Chondrocyte (in vitro differentiated cells): ENCODE results near the gene GDF15. TPM values are rescaled to one million over a fixed set of nuclear protein-coding genes. Genes with fewer than 3 reads are reported as not detected.
"Not testable (repeated sequence)": the region's sequence is repeated elsewhere in the genome, so short reads cannot be mapped to it uniquely, and the experiment has no call there.

Source experiments
- DNase-seq: peaks from one replicate; pipeline ENCODE4 v3.0.0; 2021; ENCODE audit warnings: mixed read lengths, low spot score
- H3K27ac Mint-ChIP-seq: one replicate; pipeline ENCODE4 v1.8.0; 2021; ENCODE audit warnings: mild to moderate bottlenecking, moderate library complexity, mixed read lengths; ENCODE audit not compliant: unreplicated experiment
- H3K27me3 Mint-ChIP-seq: 2 replicates; pipeline ENCODE4 v1.8.0; 2021; ENCODE audit warnings: low read depth, mixed read lengths
- H3K36me3 Mint-ChIP-seq: 2 replicates; pipeline ENCODE4 v1.8.0; 2021; ENCODE audit warnings: low read depth, mixed read lengths
- H3K4me1 Mint-ChIP-seq: 2 replicates; pipeline ENCODE4 v1.8.0; 2021; ENCODE audit warnings: low read depth, mild to moderate bottlenecking, mixed read lengths
- H3K4me3 Mint-ChIP-seq: one replicate; pipeline ENCODE4 v1.8.0; 2021; ENCODE audit warnings: mild to moderate bottlenecking, moderate library complexity, mixed read lengths; ENCODE audit not compliant: unreplicated experiment
- H3K9me3 Mint-ChIP-seq: 2 replicates; pipeline ENCODE4 v1.8.0; 2021; ENCODE audit warnings: low read depth, mixed read lengths
- total RNA-seq: library from RNA; stranded (reverse); gene quantifications from 3 replicates; pipeline ENCODE4 v1.2.1, GENCODE V29; 2021
- TF ChIP-seq, protein P1 (sequence below): fragments of 200-600 bp; sonication (generic); IDR thresholded peaks from 2 replicates; pipeline ENCODE4 v1.5.0; 2021; ENCODE audit warnings: antibody characterized with exemption, mild to moderate bottlenecking, moderate library complexity

The GDF15 gene
- total RNA-seq, 1 donor from 2014 or later = 149 TPM

DNA sequence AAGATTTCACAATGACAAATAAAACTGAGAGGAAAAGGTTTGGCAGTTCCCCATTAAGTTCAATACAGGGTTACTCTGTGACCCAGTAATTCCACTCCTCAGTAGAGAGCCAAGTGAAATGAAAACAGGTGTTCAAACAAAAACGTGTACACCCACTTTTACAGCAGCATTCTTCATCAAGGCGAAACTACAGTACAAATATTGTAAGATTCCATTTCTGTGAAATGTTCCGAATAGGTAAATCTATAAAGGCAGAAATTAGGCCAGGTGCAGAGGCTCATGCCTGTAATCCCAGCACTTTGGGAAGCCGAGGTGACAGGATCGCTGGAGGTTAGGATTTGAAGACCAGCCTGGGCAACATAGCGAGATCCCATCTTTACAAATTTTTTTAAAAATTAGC is 8.9 kb upstream of the GDF15 start:
- Mint-ChIP-seq H3K4me3 (no peak overlapping the region), H3K27ac (peak overlapping the region; percentile 18), H3K36me3 (no peaks in the 10 kb centered on the region), H3K27me3 (no peaks in the 10 kb centered on the region), H3K4me1 (peaks cover 47% of the 10 kb centered on the region), H3K9me3 (no peaks in the 10 kb centered on the region)
- TF ChIP-seq, protein P1, sequence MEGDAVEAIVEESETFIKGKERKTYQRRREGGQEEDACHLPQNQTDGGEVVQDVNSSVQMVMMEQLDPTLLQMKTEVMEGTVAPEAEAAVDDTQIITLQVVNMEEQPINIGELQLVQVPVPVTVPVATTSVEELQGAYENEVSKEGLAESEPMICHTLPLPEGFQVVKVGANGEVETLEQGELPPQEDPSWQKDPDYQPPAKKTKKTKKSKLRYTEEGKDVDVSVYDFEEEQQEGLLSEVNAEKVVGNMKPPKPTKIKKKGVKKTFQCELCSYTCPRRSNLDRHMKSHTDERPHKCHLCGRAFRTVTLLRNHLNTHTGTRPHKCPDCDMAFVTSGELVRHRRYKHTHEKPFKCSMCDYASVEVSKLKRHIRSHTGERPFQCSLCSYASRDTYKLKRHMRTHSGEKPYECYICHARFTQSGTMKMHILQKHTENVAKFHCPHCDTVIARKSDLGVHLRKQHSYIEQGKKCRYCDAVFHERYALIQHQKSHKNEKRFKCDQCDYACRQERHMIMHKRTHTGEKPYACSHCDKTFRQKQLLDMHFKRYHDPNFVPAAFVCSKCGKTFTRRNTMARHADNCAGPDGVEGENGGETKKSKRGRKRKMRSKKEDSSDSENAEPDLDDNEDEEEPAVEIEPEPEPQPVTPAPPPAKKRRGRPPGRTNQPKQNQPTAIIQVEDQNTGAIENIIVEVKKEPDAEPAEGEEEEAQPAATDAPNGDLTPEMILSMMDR = no peak
- DNase-seq = no peak

- Mint-ChIP-seq H3K4me1 (peaks cover 35% of the 10 kb centered on the region), H3K36me3 (no peaks in the 10 kb centered on the region), H3K27me3 (no peaks in the 10 kb centered on the region), H3K9me3 (no peaks in the 10 kb centered on the region), H3K27ac (peak overlapping the region; percentile 22), H3K4me3 (no peak overlapping the region)
- TF ChIP-seq, protein P1 = no peak
- DNase-seq = no peak
These were observed 5.9 kb upstream of the GDF15 start for GRCh38 chr19:18379803-18380747.

- Mint-ChIP-seq H3K27me3 (no peaks in the 10 kb centered on the region), H3K36me3 (no peaks in the 10 kb centered on the region), H3K27ac (no peak overlapping the region), H3K9me3 (no peaks in the 10 kb centered on the region), H3K4me1 (peaks cover 38% of the 10 kb centered on the region), H3K4me3 (no peak overlapping the region)
- no peak for DNase-seq
- TF ChIP-seq, protein P1 = no peak
These were observed 5.1 kb upstream of the GDF15 start for GRCh38 chr19:18380843-18381242.

DNA sequence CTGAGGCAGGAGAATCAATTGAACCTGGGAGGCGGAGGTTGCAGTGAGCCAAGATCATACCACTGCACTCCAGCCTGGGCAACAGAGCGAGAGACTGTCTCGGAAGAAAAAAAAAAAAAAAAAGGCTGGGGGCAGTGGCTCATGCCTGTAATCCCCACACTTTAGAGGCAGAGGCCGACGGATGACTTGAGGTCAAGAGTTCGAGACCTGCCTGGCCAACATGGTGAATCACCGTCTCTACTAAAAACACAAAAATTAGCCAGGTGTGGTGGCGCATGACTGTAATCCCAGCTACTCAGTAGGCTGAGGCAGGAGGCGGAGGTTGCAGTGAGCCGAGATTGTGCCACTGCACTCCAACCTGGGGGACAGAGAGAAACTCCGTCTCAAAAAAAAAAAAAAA is 2.3 kb upstream of the GDF15 start:
- DNase-seq, H3K27ac Mint-ChIP-seq, H3K27me3 Mint-ChIP-seq, H3K36me3 Mint-ChIP-seq, H3K4me3 Mint-ChIP-seq, H3K9me3 Mint-ChIP-seq: not testable (repeated sequence)
- peaks cover 43% of the 10 kb centered on the region for H3K4me1 Mint-ChIP-seq

DNA sequence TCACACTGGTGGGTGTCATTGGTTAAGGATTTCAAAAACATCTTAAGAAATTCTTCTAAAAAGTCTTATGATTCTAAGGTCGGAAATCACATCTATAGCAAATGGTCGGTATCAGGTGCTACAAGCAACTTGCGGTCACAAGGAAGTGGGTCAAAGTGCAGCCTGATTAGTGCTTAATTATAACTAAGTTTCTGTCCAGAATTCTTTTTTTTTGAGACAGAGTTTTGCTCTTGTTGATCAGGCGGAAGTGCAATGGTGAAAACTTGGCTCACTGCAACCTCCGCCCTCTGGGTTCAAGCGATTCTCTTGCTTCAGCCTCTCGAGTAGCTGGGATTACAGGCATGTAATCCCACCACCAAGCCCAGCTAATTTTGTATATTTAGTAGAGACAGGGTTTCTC is 1.2 kb upstream of the GDF15 start:
- no peak overlapping the region for H3K27ac Mint-ChIP-seq
- H3K4me1 Mint-ChIP-seq = peaks cover 48% of the 10 kb centered on the region
- H3K9me3 Mint-ChIP-seq = no peaks in the 10 kb centered on the region
- TF ChIP-seq, protein P1 = no peak
- no peak for DNase-seq
- H3K27me3 Mint-ChIP-seq = no peaks in the 10 kb centered on the region
- no peak overlapping the region for H3K4me3 Mint-ChIP-seq
- H3K36me3 Mint-ChIP-seq = peaks cover 7% of the 10 kb centered on the region

- Mint-ChIP-seq H3K27ac (peak overlapping the region; percentile 95), H3K9me3 (no peaks in the 10 kb centered on the region), H3K4me3 (no peak overlapping the region), H3K36me3 (peaks cover 9% of the 10 kb centered on the region), H3K4me1 (peaks cover 44% of the 10 kb centered on the region), H3K27me3 (no peaks in the 10 kb centered on the region)
- TF ChIP-seq, protein P1 = no peak
- no peak for DNase-seq
These were observed 641 bp upstream of the GDF15 start for GRCh38 chr19:18385359-18385674.
